Measurements from ENCODE around the gene TRIM41. TPM values are rescaled to one million over a fixed set of nuclear protein-coding genes. Genes with fewer than 3 reads are reported as not detected.

TRIM41 gene
- total and polyA plus RNA-seq, 2 of the 13 experiments (the other 11 are each of a cell fraction or from before 2014, with no cell fraction given): 10.2 to 16.7 TPM

DNA sequence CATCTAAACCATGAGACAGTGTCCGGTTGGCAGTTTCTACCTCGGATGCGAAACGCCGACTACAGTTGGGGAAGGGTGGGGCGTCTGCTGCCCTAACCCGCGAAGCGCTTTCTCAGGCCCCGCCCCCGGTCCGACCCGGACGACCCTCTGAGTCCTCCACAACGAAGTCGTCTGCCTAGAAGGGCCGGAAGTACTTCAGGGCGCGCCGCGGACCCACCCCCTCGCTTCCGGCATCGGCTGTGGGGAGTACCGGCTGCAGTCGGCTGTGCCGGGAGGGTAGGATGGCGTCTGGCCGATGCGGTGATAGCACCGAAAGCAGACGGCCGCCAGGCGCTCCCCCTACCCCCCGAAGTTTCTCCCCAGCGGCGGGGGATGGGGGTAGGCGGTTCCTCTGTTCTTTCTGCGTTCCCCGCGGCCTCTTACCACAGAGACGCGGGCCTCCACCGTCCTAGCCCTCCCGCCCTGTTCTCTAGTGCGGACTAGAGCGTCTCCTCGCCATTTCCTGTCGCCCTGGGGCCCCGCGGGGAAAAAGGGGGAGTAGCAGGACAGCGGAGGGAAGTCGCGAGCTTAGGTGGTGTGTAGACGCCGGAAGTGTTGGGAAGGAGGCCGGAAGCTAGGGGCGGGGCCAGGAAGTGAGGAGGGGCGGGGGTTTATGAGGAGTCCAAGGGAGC is at the start of gene TRIM41 (continued):
- TF ChIP-seq, protein P1, sequence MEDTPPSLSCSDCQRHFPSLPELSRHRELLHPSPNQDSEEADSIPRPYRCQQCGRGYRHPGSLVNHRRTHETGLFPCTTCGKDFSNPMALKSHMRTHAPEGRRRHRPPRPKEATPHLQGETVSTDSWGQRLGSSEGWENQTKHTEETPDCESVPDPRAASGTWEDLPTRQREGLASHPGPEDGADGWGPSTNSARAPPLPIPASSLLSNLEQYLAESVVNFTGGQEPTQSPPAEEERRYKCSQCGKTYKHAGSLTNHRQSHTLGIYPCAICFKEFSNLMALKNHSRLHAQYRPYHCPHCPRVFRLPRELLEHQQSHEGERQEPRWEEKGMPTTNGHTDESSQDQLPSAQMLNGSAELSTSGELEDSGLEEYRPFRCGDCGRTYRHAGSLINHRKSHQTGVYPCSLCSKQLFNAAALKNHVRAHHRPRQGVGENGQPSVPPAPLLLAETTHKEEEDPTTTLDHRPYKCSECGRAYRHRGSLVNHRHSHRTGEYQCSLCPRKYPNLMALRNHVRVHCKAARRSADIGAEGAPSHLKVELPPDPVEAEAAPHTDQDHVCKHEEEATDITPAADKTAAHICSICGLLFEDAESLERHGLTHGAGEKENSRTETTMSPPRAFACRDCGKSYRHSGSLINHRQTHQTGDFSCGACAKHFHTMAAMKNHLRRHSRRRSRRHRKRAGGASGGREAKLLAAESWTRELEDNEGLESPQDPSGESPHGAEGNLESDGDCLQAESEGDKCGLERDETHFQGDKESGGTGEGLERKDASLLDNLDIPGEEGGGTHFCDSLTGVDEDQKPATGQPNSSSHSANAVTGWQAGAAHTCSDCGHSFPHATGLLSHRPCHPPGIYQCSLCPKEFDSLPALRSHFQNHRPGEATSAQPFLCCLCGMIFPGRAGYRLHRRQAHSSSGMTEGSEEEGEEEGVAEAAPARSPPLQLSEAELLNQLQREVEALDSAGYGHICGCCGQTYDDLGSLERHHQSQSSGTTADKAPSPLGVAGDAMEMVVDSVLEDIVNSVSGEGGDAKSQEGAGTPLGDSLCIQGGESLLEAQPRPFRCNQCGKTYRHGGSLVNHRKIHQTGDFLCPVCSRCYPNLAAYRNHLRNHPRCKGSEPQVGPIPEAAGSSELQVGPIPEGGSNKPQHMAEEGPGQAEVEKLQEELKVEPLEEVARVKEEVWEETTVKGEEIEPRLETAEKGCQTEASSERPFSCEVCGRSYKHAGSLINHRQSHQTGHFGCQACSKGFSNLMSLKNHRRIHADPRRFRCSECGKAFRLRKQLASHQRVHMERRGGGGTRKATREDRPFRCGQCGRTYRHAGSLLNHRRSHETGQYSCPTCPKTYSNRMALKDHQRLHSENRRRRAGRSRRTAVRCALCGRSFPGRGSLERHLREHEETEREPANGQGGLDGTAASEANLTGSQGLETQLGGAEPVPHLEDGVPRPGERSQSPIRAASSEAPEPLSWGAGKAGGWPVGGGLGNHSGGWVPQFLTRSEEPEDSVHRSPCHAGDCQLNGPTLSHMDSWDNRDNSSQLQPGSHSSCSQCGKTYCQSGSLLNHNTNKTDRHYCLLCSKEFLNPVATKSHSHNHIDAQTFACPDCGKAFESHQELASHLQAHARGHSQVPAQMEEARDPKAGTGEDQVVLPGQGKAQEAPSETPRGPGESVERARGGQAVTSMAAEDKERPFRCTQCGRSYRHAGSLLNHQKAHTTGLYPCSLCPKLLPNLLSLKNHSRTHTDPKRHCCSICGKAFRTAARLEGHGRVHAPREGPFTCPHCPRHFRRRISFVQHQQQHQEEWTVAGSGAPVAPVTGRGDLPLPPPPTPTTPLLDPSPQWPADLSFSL (CRISPR knock-in tag; IDR thresholded peaks at IDR 0.05): no peak
- TF ChIP-seq, protein P2, sequence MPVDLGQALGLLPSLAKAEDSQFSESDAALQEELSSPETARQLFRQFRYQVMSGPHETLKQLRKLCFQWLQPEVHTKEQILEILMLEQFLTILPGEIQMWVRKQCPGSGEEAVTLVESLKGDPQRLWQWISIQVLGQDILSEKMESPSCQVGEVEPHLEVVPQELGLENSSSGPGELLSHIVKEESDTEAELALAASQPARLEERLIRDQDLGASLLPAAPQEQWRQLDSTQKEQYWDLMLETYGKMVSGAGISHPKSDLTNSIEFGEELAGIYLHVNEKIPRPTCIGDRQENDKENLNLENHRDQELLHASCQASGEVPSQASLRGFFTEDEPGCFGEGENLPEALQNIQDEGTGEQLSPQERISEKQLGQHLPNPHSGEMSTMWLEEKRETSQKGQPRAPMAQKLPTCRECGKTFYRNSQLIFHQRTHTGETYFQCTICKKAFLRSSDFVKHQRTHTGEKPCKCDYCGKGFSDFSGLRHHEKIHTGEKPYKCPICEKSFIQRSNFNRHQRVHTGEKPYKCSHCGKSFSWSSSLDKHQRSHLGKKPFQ (CRISPR knock-in tag; IDR thresholded peaks at IDR 0.05; ENCODE audit: insufficient replicate concordance): peak; percentile 75
- TF ChIP-seq PCBP2 (optimal IDR thresholded peaks at IDR 0.05; ENCODE audit: low read depth, low read length, poor library complexity, severe bottlenecking) (no peak), ZNF10 (CRISPR knock-in tag; IDR thresholded peaks at IDR 0.05; ENCODE audit: borderline replicate concordance, low read depth) (no peak), ELF1 (CRISPR knock-in tag; IDR thresholded peaks at IDR 0.05) (peak; percentile 94), ZNF253 (CRISPR knock-in tag; IDR thresholded peaks at IDR 0.05; ENCODE audit: borderline replicate concordance) (0 out of 2 replicates have a peak, but pooled peaks have one; percentile 52), CCDC6 (CRISPR knock-in tag; IDR thresholded peaks at IDR 0.05) (no peak; the same call in 1 of the 2 replicates), RELA (CRISPR knock-in tag; IDR thresholded peaks at IDR 0.05) (no peak), FOXC1 (CRISPR knock-in tag; IDR thresholded peaks at IDR 0.05; ENCODE audit: borderline replicate concordance) (no peak; the same call in 1 of the 2 replicates), ZNF143 (CRISPR knock-in tag; IDR thresholded peaks at IDR 0.05) (no peak; the same call in 1 of the 2 replicates), ZNF782 (CRISPR knock-in tag; IDR thresholded peaks at IDR 0.05; ENCODE audit: borderline replicate concordance) (peak; percentile 36; the same call in 1 of the 2 replicates), GTF3A (CRISPR knock-in tag; conservative IDR thresholded peaks at IDR 0.05) (0 out of 2 replicates have a peak, but pooled peaks have one; percentile 56), GABPA (IDR thresholded peaks at IDR 0.05; ENCODE audit: low read depth, low read length) (no peak), GABPA (CRISPR knock-in tag; IDR thresholded peaks at IDR 0.05; ENCODE audit: low read depth) (peak; percentile 95), RARA (CRISPR knock-in tag; IDR thresholded peaks at IDR 0.05) (0 out of 2 replicates have a peak, but pooled peaks have one; percentile 5), ZFAT (CRISPR knock-in tag; conservative IDR thresholded peaks at IDR 0.05) (no peak), RXRA (CRISPR knock-in tag; IDR thresholded peaks at IDR 0.05) (peak; percentile 39), BCL6 (CRISPR knock-in tag; IDR thresholded peaks at IDR 0.05) (no peak; the same call in 1 of the 2 replicates), KDM5A (IDR thresholded peaks at IDR 0.05; ENCODE audit: borderline replicate concordance, low read length) (peak; percentile 95), EZH2 (conservative IDR thresholded peaks at IDR 0.05; ENCODE audit: low read depth, low read length) (no peak), PPARG (CRISPR knock-in tag; conservative IDR thresholded peaks at IDR 0.05) (no peak), CBFB (CRISPR knock-in tag; IDR thresholded peaks at IDR 0.05) (peak; percentile 60)
